ENCODE results near the gene RASGRF1. TPM values are rescaled to one million over a fixed set of nuclear protein-coding genes. Genes with fewer than 3 reads are reported as not detected.
A peak's percentile ranks its signal among the peaks of the same experiment; 100 is the strongest.

Gene RASGRF1
- total RNA-seq, 1 experiment from 2014 or later, result 0.59 TPM

GRCh38 chr15:78957416-78958093, 133.0 kb downstream of the RASGRF1 start:
- Histone ChIP-seq H3K4me1 (ENCODE audit: control insufficient read depth, insufficient read depth, low read length) (peaks cover 5% of the 10 kb centered on the region), H3K27me3 (ENCODE audit: control insufficient read depth, insufficient read depth, low read length) (no peaks in the 10 kb centered on the region), H3K4me3 (ENCODE audit: low read depth in 2 of 2, low read length in 2 of 2) (no peak overlapping the region), H3K9me3 (ENCODE audit: control insufficient read depth, insufficient read depth, low read depth, low read length) (no peaks in the 10 kb centered on the region), H3K36me3 (ENCODE audit: control insufficient read depth, insufficient read depth, low read length) (no peaks in the 10 kb centered on the region), H3K27ac (ENCODE audit: low read length) (no peak overlapping the region)
- ATAC-seq (no peak), DNase-seq (ENCODE audit: low read depth, low spot score) (no peak)
- POLR2A ChIA-PET, result no interaction called here
- CTCF ChIA-PET, result interaction anchor here (0.6 kb wide), 1 partner anchor 21 kb away, joined by 3 read pairs; no protein-coding TSS in a partner anchor
- intact Hi-C loops (cut with micrococcal nuclease; ENCODE audit: unreplicated experiment) (no loop called here), in situ Hi-C loops (cut with HindIII; ENCODE audit: low pct_unique_long_range_greater_than_20kb, low sequenced_read_pairs) (no loop called here)
- no TSS peak for BruUV-seq (replicated peaks)
- TF ChIP-seq SIN3A (IDR thresholded peaks at IDR 0.05; ENCODE audit: borderline replicate concordance, insufficient read depth, low read depth, low read length), result no peak

- ATAC-seq (no peak), DNase-seq (ENCODE audit: low read depth, low spot score) (no peak)
- H3K4me3 ChIP-seq (ENCODE audit: low read depth in 2 of 2, low read length in 2 of 2), result no peak overlapping the region
- H3K36me3 ChIP-seq (ENCODE audit: control insufficient read depth, insufficient read depth, low read length), result no peaks in the 10 kb centered on the region
- H3K27ac ChIP-seq (ENCODE audit: low read length), result peak overlapping the region; percentile 27; the same call in 1 of the 2 replicates
- in situ Hi-C loops (cut with HindIII; ENCODE audit: low pct_unique_long_range_greater_than_20kb, low sequenced_read_pairs), result no loop called here
- ChIA-PET POLR2A (no interaction called here), CTCF (no interaction called here)
- peaks cover 9% of the 10 kb centered on the region for H3K4me1 ChIP-seq (ENCODE audit: control insufficient read depth, insufficient read depth, low read length)
- no peaks in the 10 kb centered on the region for H3K27me3 ChIP-seq (ENCODE audit: control insufficient read depth, insufficient read depth, low read length)
- TF ChIP-seq SIN3A (IDR thresholded peaks at IDR 0.05; ENCODE audit: borderline replicate concordance, insufficient read depth, low read depth, low read length) (no peak), REST (IDR thresholded peaks at IDR 0.05; ENCODE audit: insufficient read depth in 1 of 2, low read depth in 2 of 2, low read length in 1 of 2) (no peak), TCF7L2 (IDR thresholded peaks at IDR 0.05; ENCODE audit: low read depth, low read length) (no peak), CTCF (IDR thresholded peaks at IDR 0.05) (no peak), POLR2AphosphoS5 (IDR thresholded peaks at IDR 0.05; ENCODE audit: low read depth, low read length) (no peak)
- BruUV-seq (replicated peaks), result no TSS peak
- H3K9me3 ChIP-seq (ENCODE audit: control insufficient read depth, insufficient read depth, low read depth, low read length), result no peaks in the 10 kb centered on the region
- intact Hi-C loops (cut with micrococcal nuclease; ENCODE audit: unreplicated experiment), result no loop called here
Observed at GRCh38 chr15:78956937-78957336, 133.6 kb downstream of the RASGRF1 start.

- CTCF ChIA-PET, result no interaction called here
- intact Hi-C loops (cut with micrococcal nuclease; ENCODE audit: unreplicated experiment) (no loop called here), in situ Hi-C loops (cut with HindIII; ENCODE audit: low pct_unique_long_range_greater_than_20kb, low sequenced_read_pairs) (no loop called here)
- no peak for ATAC-seq
- Histone ChIP-seq H3K9me3 (ENCODE audit: control insufficient read depth, insufficient read depth, low read depth, low read length) (no peaks in the 10 kb centered on the region), H3K27me3 (ENCODE audit: control insufficient read depth, insufficient read depth, low read length) (no peaks in the 10 kb centered on the region), H3K4me1 (ENCODE audit: control insufficient read depth, insufficient read depth, low read length) (peaks cover 21% of the 10 kb centered on the region), H3K36me3 (ENCODE audit: control insufficient read depth, insufficient read depth, low read length) (no peaks in the 10 kb centered on the region), H3K27ac (ENCODE audit: low read length) (peak overlapping the region; percentile 23; the same call in 1 of the 2 replicates), H3K4me3 (ENCODE audit: low read depth in 2 of 2, low read length in 2 of 2) (no peak overlapping the region)
- POLR2A ChIA-PET, result no interaction called here
- TF ChIP-seq POLR2AphosphoS5 (IDR thresholded peaks at IDR 0.05; ENCODE audit: low read depth, low read length), result no peak
- no peak for TF ChIP-seq REST (IDR thresholded peaks at IDR 0.05; ENCODE audit: insufficient read depth in 1 of 2, low read depth in 2 of 2, low read length in 1 of 2)
- TF ChIP-seq TCF7L2 (IDR thresholded peaks at IDR 0.05; ENCODE audit: low read depth, low read length), result no peak
- TF ChIP-seq CTCF (IDR thresholded peaks at IDR 0.05), result no peak
- TF ChIP-seq SIN3A (IDR thresholded peaks at IDR 0.05; ENCODE audit: borderline replicate concordance, insufficient read depth, low read depth, low read length), result no peak
- DNase-seq (ENCODE audit: low read depth, low spot score), result no peak
- no TSS peak for BruUV-seq (replicated peaks)
Observed at GRCh38 chr15:78955355-78955754, 135.2 kb downstream of the RASGRF1 start.

Measured in Panc1 (cell line).